Smooth muscle cell (in vitro differentiated cells): ENCODE data around the gene AURKAIP1. TPM values are rescaled to one million over a fixed set of nuclear protein-coding genes. Genes with fewer than 3 reads are reported as not detected.

Experiments used
- DNase-seq: peaks from one replicate; lab custom pipeline; 2025; ENCODE audit not compliant: unreplicated experiment; lab: John Stamatoyannopoulos, UW
- H2AFZ ChIP-seq: fragments of 200-600 bp; sonication (generic); 2 replicates; pipeline ENCODE4 v1.6.0; 2016; ENCODE audit warnings: antibody characterized with exemption, low read depth, mild to moderate bottlenecking
- H3F3A ChIP-seq: fragments of 200-600 bp; sonication (generic); 2 replicates; pipeline ENCODE4 v1.6.0; 2017; ENCODE audit warnings: antibody characterized with exemption, low read depth
- H3K27ac ChIP-seq: fragments of 200-600 bp; sonication (generic); 2 replicates; pipeline ENCODE4 v1.5.1; 2016; ENCODE audit warnings: low read depth, mild to moderate bottlenecking
- H3K27me3 ChIP-seq: fragments of 200-600 bp; sonication (generic); 2 replicates; pipeline ENCODE4 v1.6.1; 2016; ENCODE audit warnings: low read depth, mild to moderate bottlenecking
- H3K36me3 ChIP-seq: fragments of 200-600 bp; sonication (generic); 2 replicates; pipeline ENCODE4 v1.5.1; 2016; ENCODE audit warnings: low read depth
- H3K4me1 ChIP-seq: fragments of 200-600 bp; sonication (generic); 2 replicates; pipeline ENCODE4 v1.5.1; 2016; ENCODE audit warnings: low read depth
- H3K4me2 ChIP-seq: fragments of 200-600 bp; sonication (generic); 2 replicates; pipeline ENCODE4 v1.6.0; 2016; ENCODE audit warnings: mild to moderate bottlenecking
- H3K4me3 ChIP-seq: fragments of 200-600 bp; sonication (generic); 2 replicates; pipeline ENCODE4 v1.5.1; 2016; ENCODE audit warnings: mild to moderate bottlenecking
- H3K79me2 ChIP-seq: fragments of 200-600 bp; sonication (generic); 2 replicates; pipeline ENCODE4 v1.6.0; 2016; ENCODE audit warnings: low read depth, mild to moderate bottlenecking
- H3K9ac ChIP-seq: fragments of 200-600 bp; sonication (generic); 2 replicates; pipeline ENCODE4 v1.6.0; 2016; ENCODE audit warnings: low read depth
- H3K9me3 ChIP-seq: fragments of 200-600 bp; sonication (generic); replicated peaks from 2 replicates; pipeline ENCODE4 v1.5.1; 2016; ENCODE audit warnings: low read depth
- H4K20me1 ChIP-seq: fragments of 200-600 bp; sonication (generic); 2 replicates; pipeline ENCODE4 v1.6.0; 2016; ENCODE audit warnings: low read depth
- CTCF ChIP-seq: fragments of 200-600 bp; sonication (generic); IDR thresholded peaks from 2 replicates; pipeline ENCODE4 v1.5.1; 2017; ENCODE audit warnings: borderline replicate concordance, mild to moderate bottlenecking, antibody characterized with exemption; ENCODE audit not compliant: insufficient read depth, poor library complexity, severe bottlenecking
- WGBS: methylation state at CpG from one replicate; pipeline ENCODE4 v1.1.7; 2016; ENCODE audit warnings: low lambda C conversion rate; 5-methylcytosine and 5-hydroxymethylcytosine counted together
- polyA plus RNA-seq: library from polyadenylated mRNA; unstranded; fragments of >200 nt; fragmentation: Nextera tagmentation; extraction: Ambion mirVana; gene quantifications from 2 replicates; pipeline ENCODE4 v1.2.1, GENCODE V29; 2016
- total RNA-seq: library from RNA; depleted of rRNA; stranded (reverse); fragments of >200 nt; gene quantifications from 2 replicates; pipeline ENCODE4 v1.2.3, GENCODE V29; 2014

AURKAIP1 gene
- total and polyA plus RNA-seq, 2 experiments from 2014 or later: 60.1 to 214 TPM

GRCh38 chr1:1380860-1381259 lies 5.9 kb upstream of the AURKAIP1 start:
- Histone ChIP-seq H3K9ac (no peak overlapping the region), H4K20me1 (no peaks in the 10 kb centered on the region), H3K4me2 (no peak overlapping the region), H2AFZ (no peak overlapping the region), H3K36me3 (no peaks in the 10 kb centered on the region), H3K79me2 (peaks cover 7% of the 10 kb centered on the region), H3K27me3 (no peaks in the 10 kb centered on the region), H3K27ac (no peak overlapping the region), H3F3A (peaks cover 12% of the 10 kb centered on the region), H3K4me3 (no peak overlapping the region), H3K4me1 (peaks cover 2% of the 10 kb centered on the region), H3K9me3 (no peaks in the 10 kb centered on the region)
- no peak for DNase-seq
- WGBS: 95% methylated on average over 16 of the region's 16 CpGs
- no peak for TF ChIP-seq CTCF

- Histone ChIP-seq H3K9ac (no peak overlapping the region), H4K20me1 (no peaks in the 10 kb centered on the region), H3K4me3 (no peak overlapping the region), H2AFZ (no peak overlapping the region), H3F3A (peaks cover 13% of the 10 kb centered on the region), H3K4me2 (no peak overlapping the region), H3K79me2 (peaks cover 22% of the 10 kb centered on the region), H3K36me3 (no peaks in the 10 kb centered on the region), H3K9me3 (no peaks in the 10 kb centered on the region), H3K27ac (no peak overlapping the region), H3K27me3 (no peaks in the 10 kb centered on the region), H3K4me1 (peaks cover 12% of the 10 kb centered on the region)
- TF ChIP-seq CTCF: no peak
- 97% methylated on average over 16 of the region's 16 CpGs for WGBS
- DNase-seq: no peak
Observed at GRCh38 chr1:1377540-1378205, 2.7 kb upstream of the AURKAIP1 start.

GRCh38 chr1:1376551-1377226 lies 1.7 kb upstream of the AURKAIP1 start:
- Histone ChIP-seq H3K9me3 (no peaks in the 10 kb centered on the region), H3K27me3 (no peaks in the 10 kb centered on the region), H4K20me1 (no peaks in the 10 kb centered on the region), H3K4me2 (no peak overlapping the region), H2AFZ (no peak overlapping the region), H3K4me3 (no peak overlapping the region), H3K4me1 (peaks cover 12% of the 10 kb centered on the region), H3F3A (peaks cover 13% of the 10 kb centered on the region), H3K36me3 (no peaks in the 10 kb centered on the region), H3K27ac (peak overlapping the region; percentile 94), H3K9ac (no peak overlapping the region), H3K79me2 (peaks cover 29% of the 10 kb centered on the region)
- 95% methylated on average over 10 of the region's 10 CpGs for WGBS
- DNase-seq: no peak
- no peak for TF ChIP-seq CTCF
